IPS-18a (cell line): Measurements from ENCODE around the gene BICD1.

Experiments used
- H3K27ac ChIP-seq: one replicate; pipeline ENCODE4 v1.5.1; 2013; ENCODE audit warnings: low read length
- H3K27me3 ChIP-seq: one replicate; pipeline ENCODE4 v1.6.1; 2013; ENCODE audit warnings: mild to moderate bottlenecking, low read length; ENCODE audit not compliant: control insufficient read depth, insufficient read depth
- H3K36me3 ChIP-seq: one replicate; pipeline ENCODE4 v1.6.1; 2013; ENCODE audit warnings: low read depth, low read length; ENCODE audit not compliant: control insufficient read depth
- H3K4me1 ChIP-seq: one replicate; pipeline ENCODE4 v1.6.1; 2013; ENCODE audit warnings: low read depth, low read length; ENCODE audit not compliant: control insufficient read depth
- H3K4me3 ChIP-seq: one replicate; pipeline ENCODE4 v1.5.1; 2013; ENCODE audit warnings: low read length
- H3K9ac ChIP-seq: one replicate; pipeline ENCODE4 v1.6.1; 2013; ENCODE audit warnings: mild to moderate bottlenecking, low read length, moderate library complexity
- H3K9me3 ChIP-seq: one replicate; pipeline ENCODE4 v1.6.1; 2013; ENCODE audit warnings: low read depth, low read length; ENCODE audit not compliant: control insufficient read depth

BICD1 gene

GRCh38 chr12:32293808-32294419, 187.3 kb downstream of the BICD1 start:
- H3K36me3 ChIP-seq: no peaks in the 10 kb centered on the region
- peaks cover 9% of the 10 kb centered on the region for H3K4me1 ChIP-seq
- H3K27me3 ChIP-seq: no peaks in the 10 kb centered on the region
- H3K9me3 ChIP-seq: no peaks in the 10 kb centered on the region
- H3K9ac ChIP-seq: no peak overlapping the region
- no peak overlapping the region for H3K4me3 ChIP-seq
- no peak overlapping the region for H3K27ac ChIP-seq

- Histone ChIP-seq H3K9me3 (no peaks in the 10 kb centered on the region), H3K9ac (no peak overlapping the region), H3K4me3 (no peak overlapping the region), H3K36me3 (no peaks in the 10 kb centered on the region), H3K27me3 (no peaks in the 10 kb centered on the region), H3K27ac (no peak overlapping the region), H3K4me1 (no peaks in the 10 kb centered on the region)
These were observed 189.9 kb downstream of the BICD1 start for GRCh38 chr12:32296567-32296966.

- no peak overlapping the region for H3K27ac ChIP-seq
- no peaks in the 10 kb centered on the region for H3K27me3 ChIP-seq
- no peaks in the 10 kb centered on the region for H3K36me3 ChIP-seq
- H3K9me3 ChIP-seq: no peaks in the 10 kb centered on the region
- H3K9ac ChIP-seq: no peak overlapping the region
- H3K4me1 ChIP-seq: no peaks in the 10 kb centered on the region
- H3K4me3 ChIP-seq: no peak overlapping the region
These were observed 192.3 kb downstream of the BICD1 start for GRCh38 chr12:32298917-32299316.

- H3K9me3 ChIP-seq: no peaks in the 10 kb centered on the region
- no peak overlapping the region for H3K4me3 ChIP-seq
- no peaks in the 10 kb centered on the region for H3K4me1 ChIP-seq
- H3K9ac ChIP-seq: no peak overlapping the region
- peaks cover 4% of the 10 kb centered on the region for H3K36me3 ChIP-seq
- no peak overlapping the region for H3K27ac ChIP-seq
- H3K27me3 ChIP-seq: no peaks in the 10 kb centered on the region
These were observed 194.6 kb downstream of the BICD1 start for GRCh38 chr12:32301216-32301615.

GRCh38 chr12:32302218-32303173, 195.8 kb downstream of the BICD1 start:
- H3K36me3 ChIP-seq: peaks cover 7% of the 10 kb centered on the region
- no peaks in the 10 kb centered on the region for H3K9me3 ChIP-seq
- H3K27ac ChIP-seq: no peak overlapping the region
- no peaks in the 10 kb centered on the region for H3K27me3 ChIP-seq
- H3K4me1 ChIP-seq: no peaks in the 10 kb centered on the region
- H3K9ac ChIP-seq: no peak overlapping the region
- H3K4me3 ChIP-seq: no peak overlapping the region

- Histone ChIP-seq H3K4me1 (no peaks in the 10 kb centered on the region), H3K9ac (no peak overlapping the region), H3K27me3 (no peaks in the 10 kb centered on the region), H3K27ac (no peak overlapping the region), H3K9me3 (no peaks in the 10 kb centered on the region), H3K36me3 (peaks cover 7% of the 10 kb centered on the region), H3K4me3 (no peak overlapping the region)
These were observed 196.5 kb downstream of the BICD1 start for GRCh38 chr12:32303174-32303549.

GRCh38 chr12:32305163-32305562, 198.5 kb downstream of the BICD1 start:
- no peaks in the 10 kb centered on the region for H3K9me3 ChIP-seq
- H3K27ac ChIP-seq: no peak overlapping the region
- no peaks in the 10 kb centered on the region for H3K4me1 ChIP-seq
- H3K4me3 ChIP-seq: no peak overlapping the region
- H3K9ac ChIP-seq: no peak overlapping the region
- H3K27me3 ChIP-seq: no peaks in the 10 kb centered on the region
- H3K36me3 ChIP-seq: peaks cover 7% of the 10 kb centered on the region

- Histone ChIP-seq H3K9ac (no peak overlapping the region), H3K9me3 (no peaks in the 10 kb centered on the region), H3K4me3 (no peak overlapping the region), H3K36me3 (peaks cover 7% of the 10 kb centered on the region), H3K27ac (no peak overlapping the region), H3K4me1 (peaks cover 8% of the 10 kb centered on the region), H3K27me3 (no peaks in the 10 kb centered on the region)
These were observed 200.7 kb downstream of the BICD1 start for GRCh38 chr12:32307326-32307725.

- Histone ChIP-seq H3K9ac (no peak overlapping the region), H3K9me3 (no peaks in the 10 kb centered on the region), H3K36me3 (peaks cover 7% of the 10 kb centered on the region), H3K4me3 (no peak overlapping the region), H3K27ac (no peak overlapping the region), H3K4me1 (peaks cover 11% of the 10 kb centered on the region), H3K27me3 (no peaks in the 10 kb centered on the region)
These were observed 203.4 kb downstream of the BICD1 start for GRCh38 chr12:32309811-32310736.

GRCh38 chr12:32312049-32312670, 205.5 kb downstream of the BICD1 start:
- Histone ChIP-seq H3K27ac (no peak overlapping the region), H3K4me1 (peaks cover 11% of the 10 kb centered on the region), H3K27me3 (no peaks in the 10 kb centered on the region), H3K9me3 (no peaks in the 10 kb centered on the region), H3K36me3 (peaks cover under 1% of the 10 kb centered on the region), H3K4me3 (no peak overlapping the region), H3K9ac (no peak overlapping the region)

GRCh38 chr12:32322354-32322753, 215.7 kb downstream of the BICD1 start:
- Histone ChIP-seq H3K9ac (no peak overlapping the region), H3K27ac (no peak overlapping the region), H3K36me3 (no peaks in the 10 kb centered on the region), H3K4me1 (peaks cover 5% of the 10 kb centered on the region), H3K4me3 (no peak overlapping the region), H3K27me3 (no peaks in the 10 kb centered on the region), H3K9me3 (no peaks in the 10 kb centered on the region)
